Uterus (tissue), 2 donors: ENCODE results near the gene PTGFRN.

Source experiments
- POLR2A ChIP-seq, 2 donors: fragments of 450-650 bp; IDR thresholded peaks; one replicate each; pipeline ENCODE4 v1.6.1; 2016; ENCODE audit warnings: antibody characterized with exemption in 2 of 2, mild to moderate bottlenecking in 1 of 2, moderate library complexity in 1 of 2
- TF ChIP-seq, protein P1 (sequence below), 4 experiments: fragments of 200-600 bp in 2 of 4; fragments of 450-650 bp in 2 of 4; sonication (generic) in 2 of 4; IDR thresholded peaks; one replicate each; pipeline ENCODE4 v1.5.1; 2016 to 2019; ENCODE audit warnings: antibody characterized with exemption in 4 of 4, mild to moderate bottlenecking in 2 of 4, moderate library complexity in 1 of 4

- TF ChIP-seq POLR2A (IDR thresholded peaks at IDR 0.05) = no peak
- TF ChIP-seq, protein P1, sequence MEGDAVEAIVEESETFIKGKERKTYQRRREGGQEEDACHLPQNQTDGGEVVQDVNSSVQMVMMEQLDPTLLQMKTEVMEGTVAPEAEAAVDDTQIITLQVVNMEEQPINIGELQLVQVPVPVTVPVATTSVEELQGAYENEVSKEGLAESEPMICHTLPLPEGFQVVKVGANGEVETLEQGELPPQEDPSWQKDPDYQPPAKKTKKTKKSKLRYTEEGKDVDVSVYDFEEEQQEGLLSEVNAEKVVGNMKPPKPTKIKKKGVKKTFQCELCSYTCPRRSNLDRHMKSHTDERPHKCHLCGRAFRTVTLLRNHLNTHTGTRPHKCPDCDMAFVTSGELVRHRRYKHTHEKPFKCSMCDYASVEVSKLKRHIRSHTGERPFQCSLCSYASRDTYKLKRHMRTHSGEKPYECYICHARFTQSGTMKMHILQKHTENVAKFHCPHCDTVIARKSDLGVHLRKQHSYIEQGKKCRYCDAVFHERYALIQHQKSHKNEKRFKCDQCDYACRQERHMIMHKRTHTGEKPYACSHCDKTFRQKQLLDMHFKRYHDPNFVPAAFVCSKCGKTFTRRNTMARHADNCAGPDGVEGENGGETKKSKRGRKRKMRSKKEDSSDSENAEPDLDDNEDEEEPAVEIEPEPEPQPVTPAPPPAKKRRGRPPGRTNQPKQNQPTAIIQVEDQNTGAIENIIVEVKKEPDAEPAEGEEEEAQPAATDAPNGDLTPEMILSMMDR (IDR thresholded peaks at IDR 0.05) = no peak
Observed at GRCh38 chr1:116895073-116895472, 14.6 kb upstream of the PTGFRN start.
